ENCODE measurements around the gene FAM187B.

- TF ChIP-seq, protein P1, sequence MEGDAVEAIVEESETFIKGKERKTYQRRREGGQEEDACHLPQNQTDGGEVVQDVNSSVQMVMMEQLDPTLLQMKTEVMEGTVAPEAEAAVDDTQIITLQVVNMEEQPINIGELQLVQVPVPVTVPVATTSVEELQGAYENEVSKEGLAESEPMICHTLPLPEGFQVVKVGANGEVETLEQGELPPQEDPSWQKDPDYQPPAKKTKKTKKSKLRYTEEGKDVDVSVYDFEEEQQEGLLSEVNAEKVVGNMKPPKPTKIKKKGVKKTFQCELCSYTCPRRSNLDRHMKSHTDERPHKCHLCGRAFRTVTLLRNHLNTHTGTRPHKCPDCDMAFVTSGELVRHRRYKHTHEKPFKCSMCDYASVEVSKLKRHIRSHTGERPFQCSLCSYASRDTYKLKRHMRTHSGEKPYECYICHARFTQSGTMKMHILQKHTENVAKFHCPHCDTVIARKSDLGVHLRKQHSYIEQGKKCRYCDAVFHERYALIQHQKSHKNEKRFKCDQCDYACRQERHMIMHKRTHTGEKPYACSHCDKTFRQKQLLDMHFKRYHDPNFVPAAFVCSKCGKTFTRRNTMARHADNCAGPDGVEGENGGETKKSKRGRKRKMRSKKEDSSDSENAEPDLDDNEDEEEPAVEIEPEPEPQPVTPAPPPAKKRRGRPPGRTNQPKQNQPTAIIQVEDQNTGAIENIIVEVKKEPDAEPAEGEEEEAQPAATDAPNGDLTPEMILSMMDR (IDR thresholded peaks at IDR 0.05): no peak
- no peak for TF ChIP-seq EZH2 (IDR thresholded peaks at IDR 0.05)
Observed at GRCh38 chr19:35226748-35227147, 1.8 kb downstream of the FAM187B start.

All from neural progenitor cell (in vitro differentiated cells).